Keratinocyte (primary cell): ENCODE measurements around the gene RUNX1. TPM values are rescaled to one million over a fixed set of nuclear protein-coding genes. Genes with fewer than 3 reads are reported as not detected.

Experiments
- DNase-seq: peaks from one replicate; pipeline ENCODE4 v3.0.0-alpha.2; 2011; ENCODE audit warnings: low read depth, missing footprints, low spot score
- FAIRE-seq: peaks from 2 replicates; lab custom pipeline; 2011; peaks lifted over from hg19 to GRCh38; lab: Jason Lieb, UNC
- H2AFZ ChIP-seq: 2 replicates; pipeline ENCODE4 v1.6.0; 2012; ENCODE audit warnings: low read length, control low read depth, inconsistent platforms; ENCODE audit not compliant: control insufficient read depth
- H3K27ac ChIP-seq: 2 replicates; pipeline ENCODE4 v1.5.1; 2011; ENCODE audit warnings: low read length; ENCODE audit not compliant: control insufficient read depth, insufficient read depth
- H3K27me3 ChIP-seq: 3 replicates; pipeline ENCODE4 v1.6.0; 2011; ENCODE audit warnings: low read length; ENCODE audit not compliant: control insufficient read depth, insufficient read depth; ENCODE audit errors: extremely low read depth
- H3K36me3 ChIP-seq, 2 experiments: 2 replicates in 1 of 2; 3 replicates in 1 of 2; pipeline ENCODE4 v1.5.1; 2011; ENCODE audit warnings: low read length in 2 of 2, mild to moderate bottlenecking in 1 of 2; ENCODE audit not compliant: control insufficient read depth in 2 of 2, insufficient read depth in 2 of 2; ENCODE audit errors: extremely low read depth in 1 of 2
- H3K4me1 ChIP-seq: 3 replicates; pipeline ENCODE4 v1.5.1; 2011; ENCODE audit warnings: low read length; ENCODE audit not compliant: control insufficient read depth, insufficient read depth; ENCODE audit errors: extremely low read depth
- H3K4me2 ChIP-seq: 3 replicates; pipeline ENCODE4 v1.6.0; 2011; ENCODE audit warnings: low read depth, low read length; ENCODE audit not compliant: control insufficient read depth, insufficient read depth; ENCODE audit errors: extremely low read depth
- H3K4me3 ChIP-seq, 3 experiments: fragments of 200-600 bp in 1 of 3; sonication (generic) in 1 of 3; 2 replicates in 2 of 3; 3 replicates in 1 of 3; pipeline ENCODE4 v1.5.1; 2011 to 2016; ENCODE audit warnings: low read length in 3 of 3, mild to moderate bottlenecking in 3 of 3, control low read depth in 2 of 3, inconsistent platforms in 1 of 3, low read depth in 1 of 3, mixed read lengths in 1 of 3, mixed run types in 1 of 3, moderate library complexity in 1 of 3; ENCODE audit not compliant: control insufficient read depth in 2 of 3, insufficient read depth in 2 of 3; ENCODE audit errors: extremely low read depth in 1 of 3
- H3K79me2 ChIP-seq: 2 replicates; pipeline ENCODE4 v1.6.0; 2012; ENCODE audit warnings: low read length; ENCODE audit not compliant: control insufficient read depth, insufficient read depth
- H3K9ac ChIP-seq: 3 replicates; pipeline ENCODE4 v1.6.0; 2011; ENCODE audit warnings: low read length; ENCODE audit not compliant: control insufficient read depth, insufficient read depth; ENCODE audit errors: extremely low read depth
- H3K9me1 ChIP-seq: 3 replicates; pipeline ENCODE4 v1.6.0; 2011; ENCODE audit warnings: low read length; ENCODE audit not compliant: control insufficient read depth, insufficient read depth; ENCODE audit errors: extremely low read depth
- H3K9me3 ChIP-seq: 2 replicates; pipeline ENCODE4 v1.5.1; 2012; ENCODE audit warnings: low read depth, low read length; ENCODE audit not compliant: control insufficient read depth
- H4K20me1 ChIP-seq: 3 replicates; pipeline ENCODE4 v1.6.0; 2011; ENCODE audit warnings: low read length; ENCODE audit not compliant: control insufficient read depth, insufficient read depth; ENCODE audit errors: extremely low read depth
- CTCF ChIP-seq, 3 experiments: IDR thresholded peaks in 1 of 3; conservative IDR thresholded peaks in 1 of 3; optimal IDR thresholded peaks in 1 of 3; 2 replicates in 2 of 3; 3 replicates in 1 of 3; pipeline versions ENCODE3 to v1.5.1; 2011; ENCODE audit warnings: low read length in 3 of 3, mild to moderate bottlenecking in 3 of 3, moderate library complexity in 2 of 3, control low read depth in 1 of 3, inconsistent platforms in 1 of 3; ENCODE audit not compliant: insufficient read depth in 2 of 3; ENCODE audit errors: extremely low read depth in 1 of 3
- EZH2 ChIP-seq: IDR thresholded peaks from one replicate; pipeline ENCODE4 v1.6.1; 2012; ENCODE audit warnings: inconsistent platforms, mild to moderate bottlenecking, low read length, moderate library complexity
- dilution Hi-C: fragments of 300-500 bp; cut with MboI; formaldehyde crosslinking; loops from one replicate; pipeline ENCODE4 v1.7.0; 2020; ENCODE audit warnings: low sequenced_read_pairs; ENCODE audit not compliant: extremely low pct_ligation_motif_present
- polyA plus RNA-seq, 5 experiments: library from polyadenylated mRNA; depleted of rRNA in 3 of 5; stranded (reverse) in 3 of 5; stranded (forward) in 1 of 5; unstranded in 1 of 5; fragments of >200 nt; gene quantifications; 1 replicate in 1 of 5; 2 replicates in 3 of 5; 3 replicates in 1 of 5; pipeline versions ENCODE4 v1.2.1 to v1.2.3, GENCODE V29; 2011 to 2012; ENCODE audit warnings: missing spikeins in 2 of 5, low read depth in 1 of 5, low replicate concordance in 1 of 5

Gene RUNX1
- polyA plus RNA-seq, 1 donor (not counting 4 experiments of a cell fraction or from before 2014, with no cell fraction given) = 44.9 TPM

DNA sequence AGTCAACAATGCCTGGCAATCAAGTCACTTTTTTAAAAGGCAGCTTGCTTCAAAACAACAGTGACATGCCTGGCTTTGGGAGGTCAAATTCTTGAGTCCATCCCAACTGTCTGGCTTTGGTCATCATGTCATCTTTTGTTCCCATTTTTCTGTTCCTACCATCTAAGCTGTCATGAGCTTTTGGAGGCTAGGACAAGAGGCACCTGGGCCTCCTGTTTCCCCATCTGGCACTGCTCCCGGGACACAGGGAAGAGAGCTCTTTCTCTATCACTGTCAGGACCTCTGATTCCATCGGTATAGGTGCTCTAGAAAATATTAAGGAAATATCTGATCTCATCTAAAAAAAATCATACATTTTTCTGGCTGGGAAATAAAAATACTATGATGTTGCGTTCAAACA lies 224.0 kb downstream of the RUNX1 start:
- H3K79me2 ChIP-seq = peaks cover 43% of the 10 kb centered on the region
- peaks cover 2% of the 10 kb centered on the region for H3K9me1 ChIP-seq
- H2AFZ ChIP-seq = no peak overlapping the region
- H3K4me2 ChIP-seq = no peak overlapping the region
- dilution Hi-C loops = no loop called here
- no peak for TF ChIP-seq CTCF (optimal IDR thresholded peaks at IDR 0.05 in 1 of 3, IDR thresholded peaks at IDR 0.05 in 1 of 3, conservative IDR thresholded peaks at IDR 0.05 in 1 of 3; ENCODE audit: extremely low read depth in 1 of 3, insufficient read depth in 2 of 3, low read length in 3 of 3)
- TF ChIP-seq EZH2 = no peak
- no peak overlapping the region for H3K9ac ChIP-seq
- peaks cover 36 to 65% of the 10 kb centered on the region in 2 experiments for H3K36me3 ChIP-seq
- no peak for DNase-seq
- H3K4me3 ChIP-seq = no peak overlapping the region
- peaks cover 18% of the 10 kb centered on the region for H3K4me1 ChIP-seq
- no peaks in the 10 kb centered on the region for H3K9me3 ChIP-seq
- no peaks in the 10 kb centered on the region for H4K20me1 ChIP-seq
- no peak for FAIRE-seq
- no peak overlapping the region for H3K27ac ChIP-seq
- H3K27me3 ChIP-seq = no peaks in the 10 kb centered on the region

DNA sequence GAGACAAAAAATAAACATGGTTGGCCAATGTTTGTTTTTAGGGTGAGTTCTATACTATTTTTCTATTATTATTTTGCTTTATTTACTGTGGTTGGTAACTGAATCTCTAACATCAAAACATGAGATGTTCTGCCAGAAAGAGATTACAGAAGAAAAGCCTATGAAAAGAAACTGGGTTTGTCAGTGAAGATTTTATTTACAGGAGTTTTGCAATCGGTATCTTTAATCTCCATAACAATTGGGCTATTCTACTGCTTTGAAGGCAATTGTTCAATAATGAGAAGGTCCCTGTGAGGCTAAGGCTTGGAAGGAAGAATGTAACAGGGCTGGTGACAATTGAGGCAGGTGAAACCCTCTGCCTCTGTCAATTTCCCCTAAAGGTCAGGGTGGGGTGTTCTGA lies 224.8 kb downstream of the RUNX1 start:
- Histone ChIP-seq H3K27me3 (no peaks in the 10 kb centered on the region), H2AFZ (no peak overlapping the region), H4K20me1 (no peaks in the 10 kb centered on the region), H3K4me3 (no peak overlapping the region), H3K36me3 (peaks cover 42 to 71% of the 10 kb centered on the region in 2 experiments), H3K9me1 (peaks cover 2% of the 10 kb centered on the region), H3K79me2 (peaks cover 46% of the 10 kb centered on the region), H3K4me2 (no peak overlapping the region), H3K27ac (no peak overlapping the region), H3K4me1 (peaks cover 26% of the 10 kb centered on the region), H3K9me3 (no peaks in the 10 kb centered on the region), H3K9ac (no peak overlapping the region)
- no peak for FAIRE-seq
- dilution Hi-C loops = no loop called here
- no peak for TF ChIP-seq CTCF (optimal IDR thresholded peaks at IDR 0.05 in 1 of 3, IDR thresholded peaks at IDR 0.05 in 1 of 3, conservative IDR thresholded peaks at IDR 0.05 in 1 of 3; ENCODE audit: extremely low read depth in 1 of 3, insufficient read depth in 2 of 3, low read length in 3 of 3)
- TF ChIP-seq EZH2 = no peak
- no peak for DNase-seq
